H1 (cell line): ENCODE results near the gene APPL2. TPM values are rescaled to one million over a fixed set of nuclear protein-coding genes. Genes with fewer than 3 reads are reported as not detected.

Experiments
- ASH2L ChIP-seq: fragments of 200-600, 300-600 bp; sonication (generic); IDR thresholded peaks from one replicate; pipeline ENCODE4 v1.7.1; 2017; ENCODE audit warnings: low read length
- POLR2A ChIP-seq, 2 experiments: IDR thresholded peaks; 1 replicate in 1 of 2; 2 replicates in 1 of 2; pipeline ENCODE4 v1.6.1; 2011; ENCODE audit warnings: low read depth in 2 of 2, low read length in 2 of 2, mild to moderate bottlenecking in 2 of 2; ENCODE audit errors: control extremely low read depth in 1 of 2
- SP1 ChIP-seq: IDR thresholded peaks from 2 replicates; pipeline ENCODE4 v1.6.1; 2011; ENCODE audit warnings: low read depth, low read length
- SRF ChIP-seq: IDR thresholded peaks from 2 replicates; pipeline ENCODE4 v1.6.1; 2011; ENCODE audit warnings: mild to moderate bottlenecking, low read depth, low read length, moderate library complexity
- polyA plus RNA-seq, 7 experiments: library from polyadenylated mRNA; depleted of rRNA in 3 of 7; stranded (reverse) in 5 of 7; unstranded in 2 of 7; fragments of >200 nt in 5 of 7; fragments of 200-250 nt in 2 of 7; gene quantifications; 1 replicate in 5 of 7; 2 replicates in 1 of 7; 4 replicates in 1 of 7; pipeline versions ENCODE4 v1.2.1 to v1.2.3, GENCODE V29; 2011 to 2013; ENCODE audit warnings: missing spikeins in 2 of 7, mixed read lengths in 2 of 7
- total RNA-seq: library from RNA; stranded (reverse); fragmentation: NEBNext Ultra II Directional; extraction: Animal tissue kit (Norgen Biotek cat#: 25700); gene quantifications from 2 replicates; pipeline ENCODE4 v1.2.1, GENCODE V29; 2021

Gene APPL2
- total and polyA plus RNA-seq, 2 of the 8 experiments (the other 6 are each of a cell fraction or from before 2014, with no cell fraction given): 8.9 to 22.9 TPM

DNA sequence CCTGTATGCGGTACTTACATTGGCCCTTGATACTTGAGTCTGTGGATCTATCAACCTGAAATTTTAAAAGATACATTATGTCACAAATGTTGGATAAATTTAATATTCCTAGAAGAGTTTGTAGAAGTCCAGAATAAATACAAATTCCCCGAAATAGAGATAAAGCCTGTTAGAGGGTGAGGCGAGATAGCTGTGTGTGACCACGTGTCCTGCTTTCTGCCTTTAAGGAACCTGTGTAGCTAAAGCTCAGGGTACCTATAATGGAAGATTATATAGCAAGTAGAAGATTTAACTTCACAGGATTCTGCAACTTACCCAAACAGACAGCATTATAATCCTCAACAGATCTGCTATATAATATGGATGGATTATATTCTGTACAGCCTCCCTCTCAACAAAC, 58.8 kb downstream of the APPL2 start (continued):
- no peak for TF ChIP-seq SRF
- no peak for TF ChIP-seq SP1
- no peak for TF ChIP-seq ASH2L
- no peak for TF ChIP-seq POLR2A (IDR thresholded peaks at IDR 0.05; ENCODE audit: control extremely low read depth in 1 of 2, low read depth in 2 of 2, low read length in 2 of 2)
